GF-D8 (cell line): ENCODE measurements around the gene MRGPRG.
"Not testable (repeated sequence)": the region's sequence is repeated elsewhere in the genome, so short reads cannot be mapped to it uniquely, and the experiment has no call there.

ENCODE experiments used
- DNase-seq: peaks from one replicate; lab custom pipeline; 2025; lab: John Stamatoyannopoulos, UW

Gene MRGPRG

DNA sequence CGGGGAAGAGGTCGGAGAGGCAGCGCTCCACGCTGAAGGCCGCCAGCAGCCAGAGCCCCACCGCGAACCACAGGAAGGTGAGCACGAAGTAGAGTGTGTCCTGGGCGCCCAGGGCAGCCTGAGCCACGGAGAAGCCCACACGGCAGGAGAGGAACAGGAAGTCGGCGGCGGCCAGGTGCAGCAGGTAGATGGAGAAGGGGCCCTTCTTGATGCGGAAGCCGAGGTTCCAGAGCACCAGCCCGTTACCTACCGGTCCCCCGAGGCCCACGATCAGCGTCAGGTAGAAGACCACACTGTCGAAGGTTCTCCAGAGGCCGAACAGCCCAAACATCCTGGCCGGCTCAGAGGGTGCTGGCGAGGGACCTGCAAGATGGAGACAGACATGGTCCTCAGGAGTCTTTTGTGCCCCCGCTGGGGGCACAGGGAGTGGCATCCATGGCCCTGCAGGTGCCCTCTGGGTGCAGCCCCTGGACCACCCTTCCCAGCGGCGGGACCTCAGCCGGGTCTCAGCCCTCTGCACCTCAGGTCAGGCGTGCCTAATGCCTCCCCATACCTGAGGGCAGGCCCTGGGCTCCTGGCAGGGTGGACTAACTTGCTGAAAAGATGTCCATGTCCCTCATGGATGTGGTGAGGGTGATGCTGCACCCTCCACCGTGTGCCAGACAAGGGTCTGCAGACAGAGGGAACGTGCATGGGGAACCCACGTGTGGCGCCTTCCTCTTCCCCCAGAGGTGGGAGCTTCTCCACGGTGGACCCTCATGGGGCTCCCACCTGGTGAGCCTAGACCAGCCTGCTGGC, at the start of gene MRGPRG:
TSS of gene MRGPRG (minus strand) at position 331 of the 798 bp plus-strand sequence. CDS start at position 331, 0 bp downstream.
- no peak for DNase-seq

GRCh38 chr11:3262548-3262947, 43.9 kb upstream of the MRGPRG start:
- not testable (repeated sequence) for DNase-seq

- not testable (repeated sequence) for DNase-seq
Measured at GRCh38 chr11:3261831-3262230, 43.2 kb upstream of the MRGPRG start.

DNA sequence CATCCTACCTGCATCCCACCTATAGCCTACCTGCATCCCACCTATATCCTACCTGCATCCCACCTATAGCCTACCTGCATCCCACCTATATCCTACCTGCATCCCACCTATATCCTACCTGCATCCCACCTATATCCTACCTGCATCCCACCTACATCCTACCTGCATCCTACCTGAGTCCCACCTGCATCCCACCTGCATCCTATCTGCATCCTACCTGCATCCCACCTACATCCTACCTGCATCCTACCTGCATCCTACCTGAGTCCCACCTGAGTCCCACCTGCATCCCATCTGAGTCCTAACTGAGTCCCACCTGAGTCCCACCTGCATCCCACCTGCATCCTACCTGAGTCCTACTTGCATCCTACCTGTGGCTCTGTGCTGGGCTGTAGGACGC, 38.9 kb upstream of the MRGPRG start:
- DNase-seq: not testable (repeated sequence)

DNA sequence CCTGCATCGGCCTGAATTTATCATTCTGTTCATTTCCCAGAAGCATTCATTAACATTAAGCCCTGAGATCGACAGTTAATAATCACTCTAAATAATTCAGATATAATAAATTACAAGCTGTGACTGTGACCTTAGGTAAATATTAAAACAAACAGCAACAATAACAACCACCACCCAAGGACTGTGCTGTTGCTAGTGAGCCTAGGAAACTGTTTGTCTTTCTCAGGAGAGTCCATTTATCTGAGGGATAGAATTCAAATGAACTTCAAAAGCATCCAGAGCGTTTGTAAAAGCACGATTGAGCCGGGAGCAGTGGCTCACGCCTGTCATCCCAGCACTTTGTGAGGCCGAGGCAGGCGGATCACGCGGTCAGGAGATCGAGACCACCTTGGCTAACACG, 36.6 kb upstream of the MRGPRG start:
- DNase-seq: not testable (repeated sequence)

DNA sequence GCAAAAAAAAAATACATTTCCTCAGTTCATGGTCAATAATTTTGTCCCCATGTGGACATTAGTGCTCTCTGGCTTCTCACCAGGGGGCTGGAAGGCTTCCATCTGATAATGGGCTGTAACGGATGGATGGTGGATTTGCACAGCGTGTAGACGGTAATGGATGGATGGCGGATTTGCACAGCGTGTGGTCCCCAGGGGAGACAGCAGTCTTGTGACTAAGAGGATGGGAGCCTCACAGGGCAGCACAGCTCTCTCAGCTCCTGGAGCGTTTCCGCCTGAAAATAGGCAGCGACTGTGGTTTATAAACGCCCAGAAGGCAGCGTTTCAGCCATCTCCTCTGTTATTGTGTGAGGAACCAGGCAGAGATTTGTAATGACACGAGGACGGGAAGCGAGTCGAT, 36.2 kb upstream of the MRGPRG start:
- DNase-seq: not testable (repeated sequence)

DNA sequence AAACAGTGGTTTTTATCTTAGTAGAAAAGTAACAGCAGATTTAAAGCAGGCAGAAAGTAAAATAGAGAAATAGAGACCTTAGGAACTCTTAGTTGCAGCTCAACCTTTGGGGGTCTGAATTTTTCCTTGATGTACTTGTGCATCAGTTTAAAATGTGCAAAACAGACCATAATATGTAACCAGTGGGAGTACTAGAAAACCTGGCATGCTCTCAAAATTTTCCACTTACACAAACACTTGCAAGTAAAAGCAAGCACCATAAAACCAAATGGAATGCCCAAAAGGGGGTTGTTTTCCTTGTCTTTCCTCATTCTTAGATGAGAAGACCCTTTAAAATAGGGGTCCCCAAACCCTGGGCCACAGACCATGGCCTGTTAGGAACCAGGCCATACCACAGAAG, 26.5 kb upstream of the MRGPRG start:
- DNase-seq: no peak

DNA sequence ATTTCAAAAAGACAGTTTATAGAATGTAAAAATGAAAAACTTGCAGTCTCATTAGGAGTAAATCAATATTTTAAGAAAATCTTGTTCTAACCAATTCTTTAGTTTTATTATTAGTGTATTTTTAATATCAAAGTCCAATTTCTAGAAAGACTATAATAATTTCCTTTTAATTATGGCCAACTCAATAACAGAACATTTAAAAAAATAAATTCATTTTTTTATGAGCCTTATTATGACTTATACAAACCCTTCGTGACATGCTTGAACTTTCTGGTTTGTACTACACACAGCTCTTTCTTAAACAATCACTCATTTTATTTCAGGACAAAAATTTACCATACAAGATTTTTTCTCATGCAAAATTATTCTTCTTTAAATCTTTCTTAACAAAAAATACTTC, 25.3 kb upstream of the MRGPRG start:
- no peak for DNase-seq

DNA sequence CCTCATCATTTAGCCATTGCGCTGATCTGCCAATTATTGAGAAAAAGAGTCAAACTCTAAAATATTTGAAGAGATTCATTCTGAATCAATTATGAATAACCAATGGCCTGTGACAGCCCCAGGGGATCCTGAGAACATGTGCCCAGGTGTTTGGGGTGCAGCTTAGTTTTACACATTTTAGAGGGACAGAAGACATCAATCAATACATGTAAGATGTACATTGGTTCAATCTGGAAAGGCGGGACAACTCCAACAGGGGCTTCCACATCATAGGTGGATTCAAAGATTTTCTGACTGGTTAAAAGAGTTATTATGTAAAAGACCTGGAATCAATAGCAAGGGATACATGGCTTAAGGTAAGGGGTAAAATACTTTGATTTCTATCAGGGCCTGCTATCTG, 18.5 kb upstream of the MRGPRG start:
- no peak for DNase-seq

DNA sequence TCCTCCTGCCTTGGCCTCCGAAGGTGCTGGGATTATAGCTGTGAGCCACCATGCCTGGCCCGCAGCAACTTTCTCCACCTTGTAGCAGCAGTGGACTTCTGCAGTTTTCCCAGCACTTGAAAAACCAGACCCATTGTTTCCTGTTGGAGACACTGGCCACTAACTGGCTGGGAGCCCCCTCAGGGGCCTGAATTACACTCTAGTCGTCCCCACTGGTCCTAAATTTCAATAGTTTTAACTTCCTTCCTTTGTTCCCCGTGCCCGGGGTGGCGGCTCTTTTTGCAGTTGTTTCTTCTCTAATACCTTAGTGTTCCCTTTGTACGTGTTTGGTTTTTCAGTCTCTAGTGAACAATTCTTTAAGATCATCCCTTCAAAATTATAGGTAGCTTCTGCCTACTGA, 16.2 kb upstream of the MRGPRG start:
- DNase-seq: no peak

- DNase-seq: no peak
Measured at GRCh38 chr11:3232956-3233355, 14.3 kb upstream of the MRGPRG start.

- DNase-seq: no peak
Measured at GRCh38 chr11:3231851-3232744, 13.5 kb upstream of the MRGPRG start, which contains the start of gene MRGPRE. TSS of gene MRGPRE (minus strand) at chr11:3232417. CDS start at chr11:3228799, 3,618 bp downstream.

DNA sequence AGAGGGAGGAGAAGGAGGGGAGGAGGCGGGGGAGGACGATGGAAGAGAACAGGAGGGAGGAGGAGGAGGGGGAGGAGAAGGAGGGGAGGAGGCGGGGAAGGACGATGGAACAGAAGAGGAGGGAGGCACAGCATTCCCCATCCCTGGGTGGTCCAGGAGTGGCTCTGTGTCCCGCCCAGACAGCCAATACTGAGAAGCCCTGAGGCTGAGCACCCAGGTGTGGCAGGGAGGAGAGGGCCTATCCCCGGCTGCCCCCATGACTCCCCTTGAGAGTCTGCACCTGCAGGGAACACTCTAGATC, 12.9 kb upstream of the MRGPRG start:
- no peak for DNase-seq

GRCh38 chr11:3230636-3231549, 12.3 kb upstream of the MRGPRG start:
- no peak for DNase-seq

DNA sequence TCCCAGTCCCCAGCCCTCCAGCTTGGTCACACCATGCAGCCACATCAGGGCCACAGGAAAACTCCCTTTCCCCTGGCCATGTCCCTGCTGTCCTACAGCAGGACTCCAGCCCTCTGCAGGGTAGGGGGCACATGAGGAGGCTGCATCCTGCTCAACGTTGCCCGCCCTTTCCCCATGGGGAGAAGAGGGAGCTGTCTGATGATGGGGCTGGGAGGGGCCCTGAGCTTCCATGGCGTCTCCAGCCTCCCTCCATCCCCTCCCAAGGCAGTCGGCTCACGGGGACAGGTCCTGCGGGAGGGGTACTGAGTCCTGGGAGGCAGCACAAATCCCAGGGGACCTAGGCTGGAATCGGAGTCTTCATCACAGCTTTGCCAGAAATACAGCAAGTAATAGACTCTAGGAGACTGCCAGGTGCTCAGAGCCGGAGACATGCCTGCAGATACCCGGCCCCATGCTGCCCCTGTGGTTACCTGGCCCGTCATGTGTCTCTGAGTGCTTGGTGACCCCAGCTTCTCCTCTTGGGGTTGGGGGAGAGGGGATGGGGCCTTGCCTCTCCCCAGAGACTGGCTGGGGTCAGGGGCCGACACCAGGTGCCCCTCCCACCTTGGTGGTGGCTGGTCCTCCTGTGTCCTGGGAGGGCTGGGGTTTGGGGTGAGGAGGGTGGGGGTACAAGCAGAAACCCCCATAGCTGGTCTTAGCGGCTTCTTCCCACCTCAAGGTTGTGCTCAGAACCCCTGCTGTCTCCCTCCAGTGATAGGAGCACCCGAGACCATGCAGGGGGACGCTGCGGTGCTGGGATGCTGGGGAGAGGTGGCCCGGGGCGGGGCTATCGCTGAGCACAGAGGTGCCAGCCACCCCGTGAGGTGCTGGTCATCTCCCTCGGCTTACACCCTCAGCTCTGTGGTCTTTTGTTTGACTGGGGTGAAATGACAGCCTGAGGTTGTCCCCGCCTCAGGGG, 11.3 kb upstream of the MRGPRG start:
- DNase-seq: no peak

DNA sequence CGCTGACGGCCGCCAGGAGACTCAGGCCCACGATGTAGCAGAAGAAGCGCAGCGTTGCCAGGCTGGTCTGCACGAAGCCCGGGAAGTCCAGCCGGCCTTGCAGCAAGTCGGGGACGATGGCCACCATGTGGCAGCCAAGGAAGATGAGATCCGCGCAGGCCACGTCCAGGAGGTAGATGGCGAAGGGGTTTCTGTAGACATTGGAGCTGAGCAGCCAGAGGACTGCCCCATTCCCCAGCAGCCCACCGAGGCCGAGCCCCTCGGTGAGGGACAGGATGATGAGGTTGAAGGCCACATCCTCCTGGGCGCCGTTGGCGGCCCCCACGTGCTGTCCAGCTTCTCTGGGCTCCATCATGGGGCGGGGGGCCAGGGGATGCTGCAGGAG, 9.8 kb upstream of the MRGPRG start:
- no peak for DNase-seq

DNA sequence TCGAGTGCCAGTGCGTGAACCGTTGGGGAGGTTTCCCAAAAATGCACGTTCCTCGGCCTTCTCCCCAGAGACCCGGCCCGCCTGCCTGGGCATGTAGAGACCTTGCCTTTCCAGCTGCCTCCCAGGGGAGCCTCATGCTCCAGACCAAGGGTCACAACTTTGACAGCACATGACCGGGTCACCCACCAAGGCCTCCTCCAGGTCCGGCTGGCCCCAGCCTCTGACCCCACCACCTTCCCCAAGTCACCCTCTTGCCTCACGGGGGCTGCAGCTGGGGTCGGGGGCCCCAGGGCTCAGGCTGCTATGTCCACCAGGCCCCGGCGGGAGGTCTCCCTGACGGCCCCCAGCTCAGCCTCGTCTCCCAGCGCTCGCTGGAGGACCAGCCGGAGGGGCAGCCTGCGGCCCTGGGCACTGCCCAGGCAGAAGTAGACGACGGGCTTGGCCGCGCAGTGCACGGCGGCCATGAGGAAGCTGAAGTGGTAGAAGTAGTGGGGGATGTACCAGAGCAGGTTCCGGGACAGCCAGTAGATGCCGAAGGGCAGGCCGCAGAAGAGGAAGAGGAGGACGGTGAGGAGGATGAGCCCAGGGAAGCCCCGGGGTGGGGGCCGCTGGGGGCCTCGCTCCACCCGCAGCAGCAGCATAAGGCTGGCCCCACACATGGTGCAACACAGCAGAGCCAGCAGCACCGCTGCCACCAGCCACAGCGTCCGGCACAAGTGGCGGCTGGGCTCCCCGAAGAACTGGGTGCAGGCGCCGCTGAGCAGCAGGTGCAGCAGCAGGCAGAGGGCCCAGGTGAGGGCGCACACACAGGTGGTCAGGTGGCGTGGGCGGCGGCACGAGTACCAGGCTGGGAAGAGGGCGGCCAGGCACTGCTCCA, 9.2 kb upstream of the MRGPRG start:
- no peak for DNase-seq

GRCh38 chr11:3226846-3227567, 8.4 kb upstream of the MRGPRG start:
- no peak for DNase-seq
